SK-N-SH treated with all-trans-retinoic acid at 6 μM for 48 hours (cell line): ENCODE measurements around the gene SP2.

Source experiments
- ATAC-seq: fragments of 200-7000 bp; cut with Tn5 transposase; 3 replicates; pipeline ENCODE4 v1.9.1; 2020; ENCODE audit warnings: mild to moderate bottlenecking, moderate library complexity
- ARNTL ChIP-seq: fragments of 450-650 bp; formaldehyde crosslinking; IDR thresholded peaks from 2 replicates; pipeline ENCODE4 v1.5.0; 2020; ENCODE audit warnings: low read depth, mild to moderate bottlenecking, moderate library complexity, borderline replicate concordance
- BACH2 ChIP-seq: fragments of 250-450 bp; sonication (Bioruptor Pico); IDR thresholded peaks from 2 replicates; pipeline ENCODE4 v1.9.0; 2021; ENCODE audit warnings: mild to moderate bottlenecking, borderline replicate concordance
- CSDC2 ChIP-seq: fragments of 250-450 bp; sonication (Bioruptor Pico); IDR thresholded peaks from 2 replicates; pipeline ENCODE4 v1.5.0; 2020; ENCODE audit warnings: mild to moderate bottlenecking, moderate library complexity
- CSRNP3 ChIP-seq: fragments of 250-450 bp; sonication (Bioruptor Pico); IDR thresholded peaks from 2 replicates; pipeline ENCODE4 v1.5.1; 2021; ENCODE audit warnings: mild to moderate bottlenecking, moderate library complexity
- ESRRG ChIP-seq: fragments of 250-450 bp; sonication (Bioruptor Pico); IDR thresholded peaks from 2 replicates; pipeline ENCODE4 v1.6.1; 2021; ENCODE audit warnings: mild to moderate bottlenecking
- ISL1 ChIP-seq: fragments of 250-450 bp; sonication (Bioruptor Pico); IDR thresholded peaks from 2 replicates; pipeline ENCODE4 v2.1.2; 2022; ENCODE audit warnings: mild to moderate bottlenecking, moderate library complexity
- OSR1 ChIP-seq: fragments of 250-450 bp; sonication (Bioruptor Pico); IDR thresholded peaks from 2 replicates; pipeline ENCODE4 v1.8.0; 2022; ENCODE audit warnings: moderate library complexity, mild to moderate bottlenecking, inconsistent platforms
- PPARA ChIP-seq: fragments of 250-450 bp; sonication (Bioruptor Pico); IDR thresholded peaks from 2 replicates; pipeline ENCODE4 v1.5.0; 2020; ENCODE audit warnings: mild to moderate bottlenecking, borderline replicate concordance
- RARB ChIP-seq: fragments of 250-450 bp; sonication (Bioruptor Pico); IDR thresholded peaks from 2 replicates; pipeline ENCODE4 v1.8.0; 2021; ENCODE audit warnings: mild to moderate bottlenecking, moderate library complexity
- SNAI2 ChIP-seq: fragments of 250-450 bp; sonication (Bioruptor Pico); IDR thresholded peaks from 2 replicates; pipeline ENCODE4 v1.5.0; 2020; ENCODE audit warnings: mild to moderate bottlenecking, moderate library complexity
- TCF4 ChIP-seq: fragments of 250-450 bp; sonication (Bioruptor Pico); IDR thresholded peaks from 2 replicates; pipeline ENCODE4 v1.8.0; 2021; ENCODE audit warnings: mild to moderate bottlenecking, moderate library complexity, borderline replicate concordance
- TOX ChIP-seq: fragments of 250-450 bp; sonication (Bioruptor Pico); IDR thresholded peaks from 2 replicates; pipeline ENCODE4 v1.8.0; 2021; ENCODE audit warnings: mild to moderate bottlenecking, moderate library complexity, borderline replicate concordance
- TSHZ2 ChIP-seq: fragments of 250-450 bp; sonication (Bioruptor Pico); IDR thresholded peaks from 2 replicates; pipeline ENCODE4 v1.5.0; 2020; ENCODE audit warnings: mild to moderate bottlenecking, moderate library complexity
- ZC3H10 ChIP-seq: fragments of 250-450 bp; sonication (Bioruptor Pico); IDR thresholded peaks from 2 replicates; pipeline ENCODE4 v1.5.1; 2021; ENCODE audit warnings: mild to moderate bottlenecking, moderate library complexity
- ZFP3 ChIP-seq: fragments of 250-450 bp; sonication (Bioruptor Pico); IDR thresholded peaks from 2 replicates; pipeline ENCODE4 v1.5.0; 2020; ENCODE audit warnings: mild to moderate bottlenecking, moderate library complexity
- ZFP30 ChIP-seq: fragments of 450-650 bp; formaldehyde crosslinking; IDR thresholded peaks from 2 replicates; pipeline ENCODE4 v1.5.0; 2022; ENCODE audit warnings: mild to moderate bottlenecking, moderate library complexity
- ZNF70 ChIP-seq: fragments of 450-650 bp; formaldehyde crosslinking; IDR thresholded peaks from 2 replicates; pipeline ENCODE4 v1.5.0; 2020; ENCODE audit warnings: mild to moderate bottlenecking, moderate library complexity
- TF ChIP-seq, protein P1 (sequence below): fragments of 250-450 bp; sonication (Bioruptor Pico); IDR thresholded peaks from 2 replicates; pipeline ENCODE4 v1.8.0; 2020; ENCODE audit warnings: mild to moderate bottlenecking, moderate library complexity, borderline replicate concordance

The SP2 gene

DNA sequence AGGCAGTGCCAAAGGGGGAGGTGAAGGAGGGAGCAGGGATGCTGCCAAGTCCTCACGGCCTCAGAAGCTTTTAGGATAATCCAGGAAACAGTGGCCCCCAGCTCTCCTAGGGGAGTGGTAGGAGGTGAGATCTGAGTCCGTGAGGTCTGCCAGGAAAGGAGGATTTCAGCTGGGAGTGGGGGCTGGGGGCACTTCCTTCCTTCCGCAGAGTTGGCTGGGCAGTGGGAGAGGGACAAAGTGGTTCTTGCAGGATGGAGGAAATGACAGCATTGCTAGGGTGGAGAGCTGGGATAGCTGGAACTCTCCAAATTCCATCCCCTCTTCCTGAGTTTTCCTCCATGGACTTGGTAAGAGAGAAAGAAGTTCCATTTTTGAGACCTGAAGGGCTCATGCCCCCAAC, 40.3 kb upstream of the SP2 start:
- no peak for ATAC-seq
- TF ChIP-seq, protein P1, sequence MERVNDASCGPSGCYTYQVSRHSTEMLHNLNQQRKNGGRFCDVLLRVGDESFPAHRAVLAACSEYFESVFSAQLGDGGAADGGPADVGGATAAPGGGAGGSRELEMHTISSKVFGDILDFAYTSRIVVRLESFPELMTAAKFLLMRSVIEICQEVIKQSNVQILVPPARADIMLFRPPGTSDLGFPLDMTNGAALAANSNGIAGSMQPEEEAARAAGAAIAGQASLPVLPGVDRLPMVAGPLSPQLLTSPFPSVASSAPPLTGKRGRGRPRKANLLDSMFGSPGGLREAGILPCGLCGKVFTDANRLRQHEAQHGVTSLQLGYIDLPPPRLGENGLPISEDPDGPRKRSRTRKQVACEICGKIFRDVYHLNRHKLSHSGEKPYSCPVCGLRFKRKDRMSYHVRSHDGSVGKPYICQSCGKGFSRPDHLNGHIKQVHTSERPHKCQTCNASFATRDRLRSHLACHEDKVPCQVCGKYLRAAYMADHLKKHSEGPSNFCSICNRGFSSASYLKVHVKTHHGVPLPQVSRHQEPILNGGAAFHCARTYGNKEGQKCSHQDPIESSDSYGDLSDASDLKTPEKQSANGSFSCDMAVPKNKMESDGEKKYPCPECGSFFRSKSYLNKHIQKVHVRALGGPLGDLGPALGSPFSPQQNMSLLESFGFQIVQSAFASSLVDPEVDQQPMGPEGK (CRISPR knock-in tag), result no peak
- TF ChIP-seq CSRNP3 (CRISPR knock-in tag), result no peak
- TF ChIP-seq ZNF70, result no peak
- no peak for TF ChIP-seq BACH2
- no peak for TF ChIP-seq ESRRG (CRISPR knock-in tag)
- no peak for TF ChIP-seq ZFP30 (CRISPR knock-in tag)
- no peak for TF ChIP-seq TCF4
- TF ChIP-seq SNAI2 (CRISPR knock-in tag), result no peak

DNA sequence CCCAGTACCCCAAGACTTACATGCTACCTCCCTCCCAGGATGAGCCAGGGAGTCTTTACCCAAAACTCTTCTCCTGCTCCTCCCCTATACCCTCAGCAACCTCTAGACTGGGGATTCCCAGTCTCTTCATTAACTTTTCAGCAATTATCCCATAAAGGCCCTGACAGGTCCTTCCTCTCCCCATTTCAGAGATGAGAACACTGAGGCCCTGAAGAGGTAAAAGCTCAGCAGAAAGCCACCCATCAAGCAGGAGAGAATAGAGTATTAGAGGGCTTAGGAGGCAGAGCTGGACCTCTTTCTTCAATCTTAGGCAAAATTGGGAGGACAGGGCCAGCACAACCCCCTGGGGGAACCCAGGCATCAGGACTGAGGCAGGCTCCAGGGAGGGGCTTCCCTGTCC, 39.2 kb upstream of the SP2 start:
- TF ChIP-seq ARNTL (CRISPR knock-in tag) (no peak), TOX (no peak), ZFP30 (CRISPR knock-in tag) (no peak), ZC3H10 (CRISPR knock-in tag) (no peak), CSRNP3 (CRISPR knock-in tag) (no peak), RARB (CRISPR knock-in tag) (no peak), CSDC2 (no peak), ZFP3 (no peak), ISL1 (no peak), PPARA (no peak)
- no peak for ATAC-seq

GRCh38 chr17:47857551-47858455, 38.2 kb upstream of the SP2 start:
- ATAC-seq, result no peak
- no peak for TF ChIP-seq CSDC2
- no peak for TF ChIP-seq TOX
- TF ChIP-seq, protein P1 (CRISPR knock-in tag), result no peak
- TF ChIP-seq ESRRG (CRISPR knock-in tag), result no peak
- no peak for TF ChIP-seq ISL1
- TF ChIP-seq OSR1 (CRISPR knock-in tag), result no peak
- no peak for TF ChIP-seq ZC3H10 (CRISPR knock-in tag)
- TF ChIP-seq TSHZ2 (CRISPR knock-in tag), result no peak
- no peak for TF ChIP-seq TCF4
- no peak for TF ChIP-seq ZFP3
- no peak for TF ChIP-seq SNAI2 (CRISPR knock-in tag)
- TF ChIP-seq PPARA, result no peak
- TF ChIP-seq CSRNP3 (CRISPR knock-in tag), result no peak
- TF ChIP-seq ZNF70, result no peak
